Trophoblast cell (in vitro differentiated cells and primary cell): Measurements from ENCODE around the gene DNMT3L.
A peak's percentile ranks its signal among the peaks of the same experiment; 100 is the strongest.
"Not testable (repeated sequence)": the region's sequence is repeated elsewhere in the genome, so short reads cannot be mapped to it uniquely, and the experiment has no call there.

ENCODE experiments used
- DNase-seq, 2 donors: peaks; one replicate each; pipeline ENCODE4 v3.0.0-alpha.2; 2016
- H2AFZ ChIP-seq: 2 replicates; pipeline ENCODE4 v1.6.1; 2013; ENCODE audit warnings: low read length, moderate library complexity, mild to moderate bottlenecking; ENCODE audit not compliant: insufficient read depth, poor library complexity
- H2AK5ac ChIP-seq: 2 replicates; pipeline ENCODE4 v1.6.1; 2013; ENCODE audit warnings: mild to moderate bottlenecking, low read length
- H2BK120ac ChIP-seq: 2 replicates; pipeline ENCODE4 v1.6.1; 2013; ENCODE audit warnings: low read length, mild to moderate bottlenecking, moderate library complexity; ENCODE audit not compliant: insufficient read depth, poor library complexity
- H2BK12ac ChIP-seq: 2 replicates; pipeline ENCODE4 v1.6.1; 2013; ENCODE audit warnings: mild to moderate bottlenecking, low read length, moderate library complexity
- H2BK5ac ChIP-seq: 2 replicates; pipeline ENCODE4 v1.6.1; 2013; ENCODE audit warnings: low read length, low read depth, moderate library complexity, mild to moderate bottlenecking; ENCODE audit not compliant: poor library complexity
- H3K14ac ChIP-seq: 2 replicates; pipeline ENCODE4 v1.6.1; 2013; ENCODE audit warnings: mild to moderate bottlenecking, low read length
- H3K18ac ChIP-seq: 2 replicates; pipeline ENCODE4 v1.6.1; 2013; ENCODE audit warnings: mild to moderate bottlenecking, low read length
- H3K23ac ChIP-seq: 2 replicates; pipeline ENCODE4 v1.6.1; 2013; ENCODE audit warnings: low read length
- H3K27ac ChIP-seq: 2 replicates; pipeline ENCODE4 v1.5.1; 2013; ENCODE audit warnings: low read depth, mild to moderate bottlenecking, inconsistent platforms, low read length, moderate library complexity
- H3K27me3 ChIP-seq: 2 replicates; pipeline ENCODE4 v1.6.1; 2013; ENCODE audit warnings: inconsistent platforms, mild to moderate bottlenecking, low read length, moderate library complexity; ENCODE audit not compliant: insufficient read depth
- H3K36me3 ChIP-seq, 2 experiments: 1 replicate in 1 of 2; 2 replicates in 1 of 2; pipeline ENCODE4 v1.6.1; 2013; ENCODE audit warnings: low read length in 2 of 2, mild to moderate bottlenecking in 2 of 2, moderate library complexity in 1 of 2; ENCODE audit not compliant: insufficient read depth in 2 of 2, control insufficient read depth in 1 of 2
- H3K4ac ChIP-seq: 2 replicates; pipeline ENCODE4 v1.6.1; 2013; ENCODE audit warnings: low read depth, mild to moderate bottlenecking, low read length, moderate library complexity
- H3K4me1 ChIP-seq, 2 experiments: 1 replicate in 1 of 2; 2 replicates in 1 of 2; pipeline ENCODE4 v1.6.1; 2013; ENCODE audit warnings: low read length in 2 of 2, mild to moderate bottlenecking in 2 of 2, moderate library complexity in 1 of 2; ENCODE audit not compliant: insufficient read depth in 2 of 2, control insufficient read depth in 1 of 2
- H3K4me2 ChIP-seq: 2 replicates; pipeline ENCODE4 v1.6.1; 2013; ENCODE audit warnings: inconsistent platforms, mild to moderate bottlenecking, low read length, moderate library complexity
- H3K4me3 ChIP-seq: 2 replicates; pipeline ENCODE4 v1.5.1; 2013; ENCODE audit warnings: mild to moderate bottlenecking, low read depth, low read length, inconsistent platforms
- H3K79me1 ChIP-seq: one replicate; pipeline ENCODE4 v1.6.1; 2013; ENCODE audit warnings: low read length
- H3K79me2 ChIP-seq: 2 replicates; pipeline ENCODE4 v1.6.1; 2013; ENCODE audit warnings: low read length, mild to moderate bottlenecking; ENCODE audit not compliant: control insufficient read depth, insufficient read depth, poor library complexity
- H3K9ac ChIP-seq: 2 replicates; pipeline ENCODE4 v1.6.1; 2013; ENCODE audit warnings: mild to moderate bottlenecking, low read length
- H3K9me3 ChIP-seq: 2 replicates; pipeline ENCODE4 v1.6.1; 2013; ENCODE audit warnings: low read depth, mild to moderate bottlenecking, control low read depth, inconsistent platforms, low read length; ENCODE audit not compliant: insufficient read depth
- H4K12ac ChIP-seq: 2 replicates; pipeline ENCODE4 v1.6.1; 2013; ENCODE audit warnings: low read depth, mild to moderate bottlenecking, low read length, moderate library complexity
- H4K8ac ChIP-seq: 2 replicates; pipeline ENCODE4 v1.6.1; 2013; ENCODE audit warnings: low read depth, mild to moderate bottlenecking, low read length, moderate library complexity
- H4K91ac ChIP-seq: one replicate; pipeline ENCODE4 v1.6.1; 2013; ENCODE audit warnings: low read depth, mild to moderate bottlenecking, low read length, moderate library complexity
- WGBS: extraction: QIAGEN DNeasy Blood & Tissue Kit; methylation state at CpG from one replicate; pipeline ENCODE4 v1.1.7; 2013; ENCODE audit warnings: missing lambda C conversion rate; ENCODE audit not compliant: insufficient read length, insufficient coverage; ENCODE audit errors: extremely low coverage; 5-methylcytosine and 5-hydroxymethylcytosine counted together

DNMT3L gene

DNA sequence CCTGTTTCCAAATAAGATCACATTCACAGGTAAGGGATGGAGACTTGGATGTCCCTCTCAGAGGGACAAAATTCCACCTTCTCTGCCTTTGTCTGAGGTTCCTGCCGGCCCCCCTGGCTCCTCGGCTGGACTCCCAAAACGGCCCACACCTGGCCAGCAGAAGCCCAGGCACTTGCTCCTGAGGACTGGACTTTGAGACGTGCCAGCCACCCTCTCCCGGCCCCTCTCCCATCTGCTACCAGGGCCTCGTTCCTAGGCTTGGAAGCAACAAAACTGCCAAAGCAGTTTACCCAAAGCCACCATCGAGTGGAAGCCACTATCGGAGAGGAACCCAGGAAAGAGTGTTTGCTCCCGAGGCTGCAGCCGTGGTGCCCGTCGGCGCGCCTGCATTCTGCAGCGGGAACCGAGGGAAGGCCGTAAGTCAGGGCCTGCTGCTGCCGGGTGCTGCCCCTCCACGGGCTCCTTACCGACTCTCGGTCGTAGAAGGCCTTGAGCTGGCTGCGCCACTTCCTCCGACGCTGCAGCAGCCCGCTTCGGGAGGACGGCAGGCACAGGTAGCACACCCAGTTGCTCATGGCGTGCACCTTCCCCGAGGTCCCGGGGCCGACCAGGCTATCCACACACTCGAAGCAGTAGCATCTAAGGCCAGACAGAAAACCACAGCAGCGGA lies 3.5 kb downstream of the DNMT3L start:
- peaks cover 6 to 7% of the 10 kb centered on the region in 2 experiments for H3K4me1 ChIP-seq

DNA sequence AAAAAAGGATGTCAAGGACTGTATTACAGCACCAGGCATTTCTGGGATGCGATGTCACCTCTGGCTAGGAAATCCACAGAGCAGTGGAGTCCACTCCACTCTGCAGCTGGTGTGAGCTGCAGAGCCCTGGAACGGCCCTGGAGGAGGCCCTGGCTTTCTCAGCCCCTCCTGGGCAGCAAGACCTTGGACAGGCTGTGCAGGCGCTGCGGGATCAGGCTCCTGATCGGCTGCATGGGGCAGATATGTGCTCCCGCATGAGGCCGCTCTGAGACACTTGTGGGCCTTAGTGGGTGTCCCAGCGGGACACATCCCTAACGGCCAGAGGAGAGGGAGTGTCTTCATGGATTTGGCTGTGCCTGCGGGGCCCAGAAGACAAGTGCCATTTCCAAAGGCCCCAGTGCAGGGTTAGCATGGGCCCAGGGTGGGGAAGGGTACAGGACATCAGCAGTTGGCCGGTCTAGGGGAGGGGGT lies 6.2 kb downstream of the DNMT3L start:
- no peak overlapping the region for H3K4ac ChIP-seq
- no CpG with 5 or more reads among the region's 11 CpGs for WGBS
- H3K79me2 ChIP-seq = no peaks in the 10 kb centered on the region
- no peak overlapping the region for H4K12ac ChIP-seq
- no peak overlapping the region for H3K4me2 ChIP-seq
- no peak overlapping the region for H2BK5ac ChIP-seq
- no peak overlapping the region for H3K4me3 ChIP-seq
- no peak overlapping the region for H4K91ac ChIP-seq
- H3K27me3 ChIP-seq = no peaks in the 10 kb centered on the region
- H2AFZ ChIP-seq = no peak overlapping the region
- no peaks in the 10 kb centered on the region for H3K79me1 ChIP-seq
- H4K8ac ChIP-seq = no peak overlapping the region
- H2BK12ac ChIP-seq = no peak overlapping the region
- H3K9ac ChIP-seq = no peak overlapping the region
- H3K23ac ChIP-seq = no peak overlapping the region
- no peak overlapping the region for H2AK5ac ChIP-seq
- no peaks in the 10 kb centered on the region for H3K36me3 ChIP-seq
- no peak overlapping the region for H3K18ac ChIP-seq
- no peak for DNase-seq
- no peak overlapping the region for H3K27ac ChIP-seq
- H2BK120ac ChIP-seq = no peak overlapping the region
- peaks cover 4 to 5% of the 10 kb centered on the region in 2 experiments for H3K4me1 ChIP-seq
- H3K9me3 ChIP-seq = no peaks in the 10 kb centered on the region
- no peak overlapping the region for H3K14ac ChIP-seq

More for the DNA sequence above, 3.5 kb downstream of the DNMT3L start:
- no peak overlapping the region for H2AK5ac ChIP-seq
- no peak overlapping the region for H3K14ac ChIP-seq
- DNase-seq = no peak
- no peak overlapping the region for H4K91ac ChIP-seq
- no peaks in the 10 kb centered on the region for H3K9me3 ChIP-seq
- H2BK5ac ChIP-seq = no peak overlapping the region
- no peak overlapping the region for H3K9ac ChIP-seq
- no peak overlapping the region for H3K4ac ChIP-seq
- no peak overlapping the region for H2BK120ac ChIP-seq
- H3K79me1 ChIP-seq = no peaks in the 10 kb centered on the region
- H3K23ac ChIP-seq = no peak overlapping the region
- H2BK12ac ChIP-seq = no peak overlapping the region
- H3K18ac ChIP-seq = no peak overlapping the region
- no peak overlapping the region for H4K8ac ChIP-seq
- H3K4me3 ChIP-seq = no peak overlapping the region
- no peak overlapping the region for H2AFZ ChIP-seq
- H3K27me3 ChIP-seq = no peaks in the 10 kb centered on the region
- H4K12ac ChIP-seq = no peak overlapping the region
- WGBS = no CpG with 5 or more reads among the region's 34 CpGs
- no peak overlapping the region for H3K27ac ChIP-seq
- no peaks in the 10 kb centered on the region for H3K36me3 ChIP-seq
- H3K4me2 ChIP-seq = no peak overlapping the region
- H3K79me2 ChIP-seq = no peaks in the 10 kb centered on the region

DNA sequence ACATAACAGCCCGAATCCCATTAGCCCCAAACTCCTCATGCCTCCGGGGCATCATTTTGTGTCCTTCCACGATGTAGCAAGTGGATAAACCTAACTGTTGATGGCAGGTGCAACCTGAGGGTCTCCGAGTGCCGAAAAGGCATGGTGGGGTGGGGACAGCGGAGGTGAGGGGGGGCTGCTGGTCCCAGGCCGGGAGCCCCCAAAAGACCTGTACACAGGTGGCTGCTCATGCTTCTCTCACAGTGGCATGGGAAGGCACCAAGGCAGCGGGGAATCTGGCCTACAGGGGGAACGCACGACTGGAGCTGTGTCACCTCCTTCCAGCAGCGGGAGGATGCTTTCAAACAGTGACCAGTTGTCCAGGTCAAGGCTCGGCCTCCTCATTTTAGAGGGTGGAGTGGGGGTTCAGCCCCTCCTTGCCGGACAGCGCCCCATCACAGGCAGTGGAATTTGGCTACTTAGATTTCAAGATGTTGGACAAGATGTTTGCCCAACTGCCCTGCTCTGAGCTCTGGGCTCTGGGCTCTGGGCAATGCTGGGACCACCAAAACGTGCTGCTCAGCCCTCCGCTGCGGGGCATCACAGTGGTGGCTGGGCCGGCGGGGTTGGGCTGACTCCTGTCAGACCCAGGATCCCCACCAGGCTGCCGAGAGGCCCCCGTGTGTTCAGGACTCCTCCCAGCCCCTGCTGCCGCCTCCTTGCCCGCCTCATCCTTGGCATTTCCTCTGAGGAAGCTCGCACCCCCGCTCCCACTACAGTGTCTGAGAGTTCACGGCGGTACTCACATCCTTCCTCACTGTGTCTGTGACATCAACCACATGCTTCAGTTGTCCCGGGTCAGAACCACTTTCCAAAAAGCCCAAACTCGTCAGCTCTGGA lies 7.6 kb downstream of the DNMT3L start:
- no peak overlapping the region for H2AFZ ChIP-seq
- no peaks in the 10 kb centered on the region for H3K36me3 ChIP-seq
- no peak overlapping the region for H3K4ac ChIP-seq
- peak overlapping the region; percentile 18 for H2BK12ac ChIP-seq
- no peak overlapping the region for H3K23ac ChIP-seq
- H3K27ac ChIP-seq = no peak overlapping the region
- H3K4me1 ChIP-seq = peaks cover 4 to 5% of the 10 kb centered on the region in 2 experiments
- H2BK120ac ChIP-seq = no peak overlapping the region
- H3K18ac ChIP-seq = no peak overlapping the region
- H4K91ac ChIP-seq = no peak overlapping the region
- no peak overlapping the region for H4K12ac ChIP-seq
- no peak overlapping the region for H3K9ac ChIP-seq
- WGBS = no CpG with 5 or more reads among the region's 29 CpGs
- no peak overlapping the region for H3K4me2 ChIP-seq
- H2AK5ac ChIP-seq = peak overlapping the region; percentile 13
- H3K14ac ChIP-seq = no peak overlapping the region
- no peaks in the 10 kb centered on the region for H3K27me3 ChIP-seq
- H3K4me3 ChIP-seq = no peak overlapping the region
- H3K9me3 ChIP-seq = no peaks in the 10 kb centered on the region
- DNase-seq = no peak
- no peaks in the 10 kb centered on the region for H3K79me2 ChIP-seq
- no peak overlapping the region for H2BK5ac ChIP-seq
- H4K8ac ChIP-seq = no peak overlapping the region
- H3K79me1 ChIP-seq = no peaks in the 10 kb centered on the region

DNA sequence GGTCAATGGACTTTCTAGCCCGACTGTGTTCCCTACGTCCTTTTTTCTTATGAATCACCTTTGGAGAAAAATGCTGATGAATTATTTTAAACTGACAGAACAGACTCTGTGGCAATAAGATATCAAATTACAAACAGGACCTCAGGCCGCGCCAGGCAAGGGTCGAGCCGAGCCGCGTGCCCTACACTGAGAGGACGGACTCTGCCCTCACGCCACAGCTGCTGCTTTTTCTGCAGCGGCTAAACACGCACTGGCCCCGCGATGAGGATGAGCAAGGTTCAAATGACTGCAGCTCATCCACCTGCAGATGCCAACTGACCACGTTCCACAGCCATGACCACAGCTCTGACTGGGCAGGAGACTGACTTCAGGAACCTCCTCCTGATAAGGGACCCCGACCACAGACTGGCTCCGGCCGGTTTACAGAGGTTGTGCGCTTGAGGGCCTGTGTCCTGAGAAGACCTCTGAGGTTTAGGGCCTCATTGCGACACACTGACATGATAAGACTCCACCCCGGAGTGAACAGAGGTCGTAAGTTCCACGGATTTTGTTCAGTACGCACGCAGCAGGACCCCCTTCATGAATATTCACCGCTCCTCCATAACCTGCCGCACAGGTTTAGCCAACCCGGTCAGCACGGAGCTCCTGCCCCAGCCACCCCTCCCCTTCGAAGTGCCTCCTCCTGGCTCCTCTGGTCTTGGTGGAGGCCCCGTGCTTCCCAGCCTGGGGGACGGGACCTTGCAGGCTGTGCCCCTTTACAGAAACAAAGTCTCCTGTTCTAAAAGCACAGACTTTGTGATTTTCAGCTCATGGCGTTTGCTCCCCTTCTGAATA lies 12.3 kb downstream of the DNMT3L start:
- not testable (repeated sequence) for H3K4me3 ChIP-seq, H2AFZ ChIP-seq, H3K4me1 ChIP-seq, H3K4ac ChIP-seq, H3K14ac ChIP-seq, H2AK5ac ChIP-seq, H4K8ac ChIP-seq, H2BK5ac ChIP-seq, H3K23ac ChIP-seq, H3K9me3 ChIP-seq, DNase-seq, H3K79me2 ChIP-seq, H3K79me1 ChIP-seq, H3K9ac ChIP-seq, H4K12ac ChIP-seq, H2BK120ac ChIP-seq, H4K91ac ChIP-seq, H3K4me2 ChIP-seq, H3K27me3 ChIP-seq, H3K18ac ChIP-seq, H3K27ac ChIP-seq, H3K36me3 ChIP-seq, H2BK12ac ChIP-seq
- WGBS = no CpG with 5 or more reads among the region's 33 CpGs
